Measurements from ENCODE around the gene PHF2.

PHF2 gene

GRCh38 chr9:93595861-93596365, 19.5 kb downstream of the PHF2 start:
- Histone ChIP-seq H3K36me3 (no peaks in the 10 kb centered on the region), H3K27ac (no peak overlapping the region), H3K9me3 (no peaks in the 10 kb centered on the region), H3K27me3 (no peaks in the 10 kb centered on the region), H3K4me1 (peaks cover 0 to 53% (median 26%) of the 10 kb centered on the region in 4 donors), H3K4me3 (no peak overlapping the region)
- no peak for TF ChIP-seq CTCF (IDR thresholded peaks at IDR 0.05)
- intact Hi-C loops (cut with DNase I; ENCODE audit: low total_unique reads), result no loop called here
- DNase-seq, result peak in 1 of 2 donors; percentile 50

GRCh38 chr9:93596399-93596798, 20.0 kb downstream of the PHF2 start:
- intact Hi-C loops (cut with DNase I; ENCODE audit: low total_unique reads), result no loop called here
- Histone ChIP-seq H3K4me1 (peaks cover 0 to 48% (median 24%) of the 10 kb centered on the region in 4 donors), H3K27me3 (no peaks in the 10 kb centered on the region), H3K36me3 (no peaks in the 10 kb centered on the region), H3K9me3 (no peaks in the 10 kb centered on the region), H3K4me3 (no peak overlapping the region), H3K27ac (no peak overlapping the region)
- peak in 1 of 2 donors; percentile 12 for DNase-seq
- no peak for TF ChIP-seq CTCF (IDR thresholded peaks at IDR 0.05)

- DNase-seq, result peak in 1 of 2 donors; percentile 37
- Histone ChIP-seq H3K4me3 (no peak overlapping the region), H3K27me3 (no peaks in the 10 kb centered on the region), H3K4me1 (peaks cover 0 to 41% (median 20%) of the 10 kb centered on the region in 4 donors), H3K36me3 (no peaks in the 10 kb centered on the region), H3K27ac (no peak overlapping the region), H3K9me3 (no peaks in the 10 kb centered on the region)
- intact Hi-C loops (cut with DNase I; ENCODE audit: low total_unique reads), result no loop called here
- no peak for TF ChIP-seq CTCF (IDR thresholded peaks at IDR 0.05)
These were observed 20.8 kb downstream of the PHF2 start for GRCh38 chr9:93597142-93597706.

GRCh38 chr9:93597871-93598646, 21.7 kb downstream of the PHF2 start:
- no peaks in the 10 kb centered on the region for H3K27me3 ChIP-seq
- no peaks in the 10 kb centered on the region for H3K36me3 ChIP-seq
- TF ChIP-seq CTCF (IDR thresholded peaks at IDR 0.05), result no peak
- H3K4me1 ChIP-seq, result peaks cover 0 to 35% (median 16%) of the 10 kb centered on the region in 4 donors
- peak in 1 of 2 donors; percentile 34 for DNase-seq
- no peak overlapping the region for H3K4me3 ChIP-seq
- intact Hi-C loops (cut with DNase I; ENCODE audit: low total_unique reads), result no loop called here
- H3K9me3 ChIP-seq, result no peaks in the 10 kb centered on the region
- no peak overlapping the region for H3K27ac ChIP-seq

- H3K36me3 ChIP-seq, result no peaks in the 10 kb centered on the region
- intact Hi-C loops (cut with DNase I; ENCODE audit: low total_unique reads), result no loop called here
- no peak for TF ChIP-seq CTCF (IDR thresholded peaks at IDR 0.05)
- no peaks in the 10 kb centered on the region for H3K27me3 ChIP-seq
- no peak overlapping the region for H3K4me3 ChIP-seq
- H3K27ac ChIP-seq, result no peak overlapping the region
- no peaks in the 10 kb centered on the region for H3K9me3 ChIP-seq
- peaks cover 0 to 32% (median 18%) of the 10 kb centered on the region in 4 donors for H3K4me1 ChIP-seq
- DNase-seq, result peak in 1 of 2 donors; percentile 53
These were observed 22.4 kb downstream of the PHF2 start for GRCh38 chr9:93598647-93599241.

Measured in tibial artery (tissue), 4 donors.